ENCODE data around the gene GALNT10. TPM values are rescaled to one million over a fixed set of nuclear protein-coding genes. Genes with fewer than 3 reads are reported as not detected.

The GALNT10 gene
- total RNA-seq, 1 experiment from 2014 or later: 22.9 TPM

GRCh38 chr5:154242442-154242841, 51.9 kb downstream of the GALNT10 start:
- CTCF ChIA-PET: interaction anchor here (0.6 to 1.2 kb wide), 4 partner anchors 12 to 408 kb away, joined by 3 to 5 read pairs (median 3); no protein-coding TSS in a partner anchor
- no peak for DNase-seq (ENCODE audit: low spot score)
- peaks cover 6% of the 10 kb centered on the region; the same call in 1 of the 2 replicates for H3K9me3 Mint-ChIP-seq
- no peak for ATAC-seq
- H3K36me3 Mint-ChIP-seq: no peaks in the 10 kb centered on the region
- H3K27me3 Mint-ChIP-seq (ENCODE audit: low read depth): no peaks in the 10 kb centered on the region; the same call in 1 of the 2 replicates
- POLR2A ChIA-PET: no interaction called here
- peak overlapping the region; percentile 54; the same call in 1 of the 2 replicates for H3K27ac Mint-ChIP-seq
- peaks cover 38% of the 10 kb centered on the region for H3K4me1 Mint-ChIP-seq
- TF ChIP-seq ZNF423 (CRISPR knock-in tag; IDR thresholded peaks at IDR 0.05) (no peak), ZBTB21 (CRISPR knock-in tag; IDR thresholded peaks at IDR 0.05; ENCODE audit: borderline replicate concordance) (no peak), ZNF138 (CRISPR knock-in tag; conservative IDR thresholded peaks at IDR 0.05) (no peak), ZNF671 (CRISPR knock-in tag; IDR thresholded peaks at IDR 0.05) (no peak), ERG (CRISPR knock-in tag; IDR thresholded peaks at IDR 0.05) (no peak), MLX (CRISPR knock-in tag; IDR thresholded peaks at IDR 0.05) (no peak), ZNF416 (CRISPR knock-in tag; IDR thresholded peaks at IDR 0.05) (no peak), CDX4 (CRISPR knock-in tag; IDR thresholded peaks at IDR 0.05; ENCODE audit: borderline replicate concordance) (no peak), HMGXB4 (CRISPR knock-in tag; IDR thresholded peaks at IDR 0.05) (no peak), PRRX2 (CRISPR knock-in tag; IDR thresholded peaks at IDR 0.05) (no peak), EMX1 (CRISPR knock-in tag; IDR thresholded peaks at IDR 0.05) (no peak), FOXP4 (CRISPR knock-in tag; IDR thresholded peaks at IDR 0.05) (no peak), MXD4 (CRISPR knock-in tag; IDR thresholded peaks at IDR 0.05; ENCODE audit: borderline replicate concordance) (no peak), USF1 (CRISPR knock-in tag; IDR thresholded peaks at IDR 0.05) (no peak), ATF1 (CRISPR knock-in tag; IDR thresholded peaks at IDR 0.05) (no peak), CBFB (CRISPR knock-in tag; IDR thresholded peaks at IDR 0.05; ENCODE audit: low read depth) (no peak), NFYB (CRISPR knock-in tag; conservative IDR thresholded peaks at IDR 0.05; ENCODE audit: low read depth) (no peak)
- no peak overlapping the region for H3K4me3 Mint-ChIP-seq

- Mint-ChIP-seq H3K4me3 (no peak overlapping the region), H3K4me1 (peaks cover 35% of the 10 kb centered on the region), H3K36me3 (no peaks in the 10 kb centered on the region), H3K9me3 (peaks cover 6% of the 10 kb centered on the region; the same call in 1 of the 2 replicates), H3K27ac (no peak overlapping the region), H3K27me3 (ENCODE audit: low read depth) (no peaks in the 10 kb centered on the region; the same call in 1 of the 2 replicates)
- CTCF ChIA-PET: interaction anchor here (1.2 kb wide), 1 partner anchor 12 kb away, joined by 3 read pairs; no protein-coding TSS in a partner anchor
- no peak for DNase-seq (ENCODE audit: low spot score)
- POLR2A ChIA-PET: no interaction called here
- no peak for ATAC-seq
- TF ChIP-seq USF2 (CRISPR knock-in tag; IDR thresholded peaks at IDR 0.05): no peak
- no peak for TF ChIP-seq FOXJ3 (CRISPR knock-in tag; IDR thresholded peaks at IDR 0.05; ENCODE audit: borderline replicate concordance)
- no peak for TF ChIP-seq ZSCAN18 (CRISPR knock-in tag; IDR thresholded peaks at IDR 0.05)
- TF ChIP-seq EMX1 (CRISPR knock-in tag; IDR thresholded peaks at IDR 0.05): no peak
- TF ChIP-seq ZMAT4 (CRISPR knock-in tag; IDR thresholded peaks at IDR 0.05): no peak
- no peak for TF ChIP-seq NFE2L1 (CRISPR knock-in tag; IDR thresholded peaks at IDR 0.05)
- TF ChIP-seq GRHL2 (CRISPR knock-in tag; IDR thresholded peaks at IDR 0.05; ENCODE audit: insufficient replicate concordance, severe bottlenecking): no peak
- no peak for TF ChIP-seq NFATC4 (CRISPR knock-in tag; IDR thresholded peaks at IDR 0.05)
- TF ChIP-seq NR3C1 (CRISPR knock-in tag; conservative IDR thresholded peaks at IDR 0.05; ENCODE audit: low read depth): no peak
- TF ChIP-seq ESRRA (CRISPR knock-in tag; IDR thresholded peaks at IDR 0.05; ENCODE audit: borderline replicate concordance): no peak
- no peak for TF ChIP-seq MXD4 (CRISPR knock-in tag; IDR thresholded peaks at IDR 0.05; ENCODE audit: borderline replicate concordance)
- no peak for TF ChIP-seq ZNF121 (CRISPR knock-in tag; IDR thresholded peaks at IDR 0.05)
These were observed 52.4 kb downstream of the GALNT10 start for GRCh38 chr5:154242964-154243376.

Data from WTC11 (cell line).